Endothelial cell of umbilical vein (primary cell): ENCODE results near the gene ALDH4A1. TPM values are rescaled to one million over a fixed set of nuclear protein-coding genes. Genes with fewer than 3 reads are reported as not detected.

Experiments used
- BruUV-seq: library from RNA; stranded (reverse); fragments of 400-500 nt; replicated peaks from 2 replicates; lab custom pipeline; 2021; lab: Mats Ljungman, UMichigan
- CTCF ChIA-PET: fragments of 300-600, 350-600 bp; sonication (Branson Sonifier 250); formaldehyde crosslinking; loops from one replicate; lab custom pipeline; 2021; ENCODE audit warnings: antibody characterized with exemption, inconsistent platforms; lab: Charles Lee
- POLR2A ChIA-PET: fragments of 300-600, 350-600 bp; sonication (Branson Sonifier 250); formaldehyde crosslinking; loops from one replicate; lab custom pipeline; 2021; ENCODE audit warnings: antibody characterized with exemption, inconsistent platforms; lab: Charles Lee
- DNase-seq: peaks from one replicate; pipeline ENCODE4 v3.0.0-alpha.2; 2011; ENCODE audit warnings: low read depth, low spot score
- FAIRE-seq: peaks from 2 replicates; lab custom pipeline; 2011; peaks lifted over from hg19 to GRCh38; lab: Jason Lieb, UNC
- H2AFZ ChIP-seq: 2 replicates; pipeline ENCODE4 v1.6.0; 2012; ENCODE audit warnings: low read depth, low read length, control low read depth, inconsistent platforms
- H3K27ac ChIP-seq: 2 replicates; pipeline ENCODE4 v1.5.1; 2011; ENCODE audit warnings: low read depth, mild to moderate bottlenecking, control low read depth, low read length, moderate library complexity; ENCODE audit not compliant: insufficient read depth
- H3K27me3 ChIP-seq, 2 experiments: 2 replicates each; pipeline versions ENCODE4 v1.6.0 to v1.6.1; 2011; ENCODE audit warnings: low read length in 2 of 2, mixed read lengths in 1 of 2; ENCODE audit not compliant: control insufficient read depth in 2 of 2, insufficient read depth in 2 of 2
- H3K36me3 ChIP-seq, 2 experiments: 2 replicates in 1 of 2; 3 replicates in 1 of 2; pipeline ENCODE4 v1.5.1; 2011; ENCODE audit warnings: low read length in 2 of 2, mild to moderate bottlenecking in 1 of 2, moderate library complexity in 1 of 2; ENCODE audit not compliant: control insufficient read depth in 2 of 2, insufficient read depth in 2 of 2; ENCODE audit errors: extremely low read depth in 1 of 2
- H3K4me1 ChIP-seq: 3 replicates; pipeline ENCODE4 v1.5.1; 2011; ENCODE audit warnings: mild to moderate bottlenecking, low read length; ENCODE audit not compliant: control insufficient read depth, insufficient read depth; ENCODE audit errors: extremely low read depth
- H3K4me2 ChIP-seq: 2 replicates; pipeline ENCODE4 v1.6.1; 2011; ENCODE audit warnings: low read length, control low read depth, mixed read lengths; ENCODE audit not compliant: insufficient read depth
- H3K4me3 ChIP-seq, 3 experiments: fragments of 200-600 bp in 1 of 3; sonication (generic), shearing (Covaris generic) in 1 of 3; replicated peaks in 1 of 3; 2 replicates each; pipeline ENCODE4 v1.5.1; 2011 to 2016; ENCODE audit warnings: control low read depth in 3 of 3, low read length in 3 of 3, mild to moderate bottlenecking in 2 of 3, inconsistent platforms in 1 of 3, low read depth in 1 of 3, moderate library complexity in 1 of 3; ENCODE audit not compliant: insufficient read depth in 1 of 3
- H3K79me2 ChIP-seq: 2 replicates; pipeline ENCODE4 v1.6.0; 2012; ENCODE audit warnings: low read length, inconsistent platforms; ENCODE audit not compliant: control insufficient read depth, insufficient read depth
- H3K9ac ChIP-seq: replicated peaks from 2 replicates; pipeline ENCODE3; 2011; ENCODE audit warnings: low read length, control low read depth; ENCODE audit not compliant: insufficient read depth; ENCODE audit errors: extremely low read depth
- H3K9me1 ChIP-seq: replicated peaks from 3 replicates; pipeline ENCODE4 v1.6.0; 2011; ENCODE audit warnings: mild to moderate bottlenecking, low read length; ENCODE audit not compliant: control insufficient read depth, insufficient read depth; ENCODE audit errors: extremely low read depth
- H3K9me3 ChIP-seq: replicated peaks from 2 replicates; pipeline ENCODE4 v1.5.1; 2012; ENCODE audit warnings: low read length, inconsistent platforms; ENCODE audit not compliant: control insufficient read depth, insufficient read depth
- H4K20me1 ChIP-seq: replicated peaks from 2 replicates; pipeline ENCODE3; 2011; ENCODE audit warnings: mild to moderate bottlenecking, low read length; ENCODE audit not compliant: control insufficient read depth, insufficient read depth; ENCODE audit errors: extremely low read depth
- EZH2 ChIP-seq: IDR thresholded peaks from 2 replicates; pipeline ENCODE4 v1.6.1; 2012; ENCODE audit warnings: borderline replicate concordance, low read depth, mild to moderate bottlenecking, moderate library complexity, low read length, inconsistent platforms; ENCODE audit not compliant: severe bottlenecking
- FOS ChIP-seq: IDR thresholded peaks from 2 replicates; pipeline ENCODE4 v1.6.1; 2011; ENCODE audit warnings: mild to moderate bottlenecking, low read length, moderate library complexity, borderline replicate concordance; ENCODE audit not compliant: insufficient read depth
- GATA2 ChIP-seq: IDR thresholded peaks from 2 replicates; pipeline ENCODE4 v1.7.0; 2011; ENCODE audit warnings: low read depth, mild to moderate bottlenecking, moderate library complexity, mixed read lengths, low read length; ENCODE audit not compliant: insufficient read length, insufficient read depth
- JUN ChIP-seq: IDR thresholded peaks from 2 replicates; pipeline ENCODE4 v1.6.1; 2011; ENCODE audit warnings: borderline replicate concordance, low read depth; ENCODE audit not compliant: insufficient read length, insufficient read depth
- MYC ChIP-seq: IDR thresholded peaks from one replicate; pipeline ENCODE4 v1.6.1; 2011; ENCODE audit warnings: mild to moderate bottlenecking, low read depth, low read length
- POLR2A ChIP-seq: IDR thresholded peaks from 2 replicates; pipeline ENCODE4 v1.6.1; 2012; ENCODE audit warnings: low read depth, mild to moderate bottlenecking, control low read depth, low read length
- POLR2AphosphoS5 ChIP-seq: IDR thresholded peaks from 2 replicates; pipeline ENCODE4 v1.6.1; 2012; ENCODE audit warnings: low read depth, mild to moderate bottlenecking, control low read depth, low read length, moderate library complexity; ENCODE audit not compliant: insufficient read depth
- dilution Hi-C: fragments of 300-500 bp; cut with MboI; formaldehyde crosslinking; loops from one replicate; pipeline ENCODE4 v1.15.0; 2019; ENCODE audit warnings: low sequenced_read_pairs; ENCODE audit not compliant: extremely low pct_ligation_motif_present
- intact Hi-C: fragments of 100-400 bp; cut with micrococcal nuclease; formaldehyde crosslinking; loops from one replicate; pipeline ENCODE4 v1.10.0; 2022
- polyA plus RNA-seq, 4 experiments: library from polyadenylated mRNA; depleted of rRNA in 3 of 4; stranded (reverse) in 3 of 4; unstranded in 1 of 4; fragments of >200 nt; gene quantifications; 2 replicates each; pipeline versions ENCODE4 v1.2.1 to v1.2.3, GENCODE V29; 2011 to 2012; ENCODE audit warnings: missing spikeins in 1 of 4
- total RNA-seq: library from RNA; stranded (reverse); gene quantifications from 2 replicates; pipeline ENCODE4 v1.2.3, GENCODE V29; 2021
- TF ChIP-seq, protein P1 (sequence below), 2 donors: IDR thresholded peaks; 1 replicate in 1 of 2; 2 replicates in 1 of 2; pipeline ENCODE4 v1.5.1; 2011; ENCODE audit warnings: low read length in 2 of 2, mild to moderate bottlenecking in 2 of 2, moderate library complexity in 2 of 2, control low read depth in 1 of 2, inconsistent platforms in 1 of 2, low read depth in 1 of 2; ENCODE audit not compliant: insufficient read depth in 1 of 2; ENCODE audit errors: extremely low read depth in 1 of 2
- TF ChIP-seq, protein P2 (sequence below): IDR thresholded peaks from 2 replicates; pipeline ENCODE4 v1.6.1; 2011; ENCODE audit not compliant: insufficient read depth, insufficient read length

The ALDH4A1 gene
- total and polyA plus RNA-seq, 2 donors (not counting 3 experiments of a cell fraction or from before 2014, with no cell fraction given), result 17.4 to 18.5 TPM

DNA sequence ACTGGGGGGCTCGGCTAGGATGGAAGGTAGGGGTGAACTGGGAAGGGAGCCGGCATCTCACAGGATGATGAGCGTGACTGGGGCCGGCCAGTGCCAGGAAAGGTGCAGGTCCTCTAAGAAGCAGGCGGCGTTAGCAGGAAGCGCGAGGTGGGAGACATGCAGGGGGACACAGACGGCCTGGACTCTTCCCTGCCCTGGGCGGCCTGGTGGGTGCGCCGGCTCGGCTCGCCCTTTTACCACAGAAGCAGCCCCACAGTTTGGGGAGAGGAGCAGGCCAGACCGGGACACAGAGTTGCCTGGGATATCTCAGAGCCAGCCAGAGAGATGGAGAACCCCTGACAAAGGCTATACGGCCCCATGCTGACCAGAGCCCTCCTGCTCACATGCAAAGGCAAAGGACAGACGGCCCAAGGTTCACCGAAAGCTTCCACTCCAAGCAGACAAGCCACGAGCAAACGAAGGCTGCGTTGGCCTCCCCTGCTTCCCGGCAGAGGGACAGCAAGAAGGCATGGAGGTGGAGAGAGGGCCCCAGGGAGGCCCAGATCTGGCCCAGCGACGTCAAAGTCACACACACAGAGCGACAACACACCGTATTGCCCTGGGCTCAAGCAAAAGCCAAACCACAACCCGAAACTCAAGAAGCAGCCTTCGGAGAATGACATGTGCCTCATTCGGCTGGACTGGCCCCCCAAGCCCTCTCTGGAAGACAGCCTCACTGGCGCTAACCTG, 14.9 kb upstream of the ALDH4A1 start:
- Histone ChIP-seq H3K9me1 (no peaks in the 10 kb centered on the region), H3K4me2 (no peak overlapping the region), H3K79me2 (peaks cover 9% of the 10 kb centered on the region), H3K27ac (no peak overlapping the region), H3K36me3 (peaks cover 2 to 9% of the 10 kb centered on the region in 2 experiments), H3K27me3 (no peaks in the 10 kb centered on the region), H3K4me1 (peaks cover 12% of the 10 kb centered on the region), H3K4me3 (no peak overlapping the region), H3K9ac (no peak overlapping the region), H2AFZ (no peak overlapping the region), H4K20me1 (no peaks in the 10 kb centered on the region), H3K9me3 (no peaks in the 10 kb centered on the region)
- no TSS peak for BruUV-seq
- ChIA-PET CTCF (interaction anchor here (1.2 to 6.8 kb wide), 5 partner anchors 7 to 197 kb away, joined by 3 to 135 read pairs (median 15); no protein-coding TSS in a partner anchor), POLR2A (no interaction called here)
- no peak for DNase-seq
- FAIRE-seq, result no peak
- intact Hi-C loops (no loop called here), dilution Hi-C loops (no loop called here)
- TF ChIP-seq JUN (no peak), POLR2AphosphoS5 (no peak), FOS (no peak), MYC (no peak), POLR2A (no peak), EZH2 (no peak), GATA2 (no peak)
- TF ChIP-seq, protein P1, sequence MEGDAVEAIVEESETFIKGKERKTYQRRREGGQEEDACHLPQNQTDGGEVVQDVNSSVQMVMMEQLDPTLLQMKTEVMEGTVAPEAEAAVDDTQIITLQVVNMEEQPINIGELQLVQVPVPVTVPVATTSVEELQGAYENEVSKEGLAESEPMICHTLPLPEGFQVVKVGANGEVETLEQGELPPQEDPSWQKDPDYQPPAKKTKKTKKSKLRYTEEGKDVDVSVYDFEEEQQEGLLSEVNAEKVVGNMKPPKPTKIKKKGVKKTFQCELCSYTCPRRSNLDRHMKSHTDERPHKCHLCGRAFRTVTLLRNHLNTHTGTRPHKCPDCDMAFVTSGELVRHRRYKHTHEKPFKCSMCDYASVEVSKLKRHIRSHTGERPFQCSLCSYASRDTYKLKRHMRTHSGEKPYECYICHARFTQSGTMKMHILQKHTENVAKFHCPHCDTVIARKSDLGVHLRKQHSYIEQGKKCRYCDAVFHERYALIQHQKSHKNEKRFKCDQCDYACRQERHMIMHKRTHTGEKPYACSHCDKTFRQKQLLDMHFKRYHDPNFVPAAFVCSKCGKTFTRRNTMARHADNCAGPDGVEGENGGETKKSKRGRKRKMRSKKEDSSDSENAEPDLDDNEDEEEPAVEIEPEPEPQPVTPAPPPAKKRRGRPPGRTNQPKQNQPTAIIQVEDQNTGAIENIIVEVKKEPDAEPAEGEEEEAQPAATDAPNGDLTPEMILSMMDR (IDR thresholded peaks at IDR 0.05; ENCODE audit: extremely low read depth in 1 of 2, insufficient read depth in 1 of 2, low read depth in 1 of 2, low read length in 2 of 2), result no peak
- TF ChIP-seq, protein P2, sequence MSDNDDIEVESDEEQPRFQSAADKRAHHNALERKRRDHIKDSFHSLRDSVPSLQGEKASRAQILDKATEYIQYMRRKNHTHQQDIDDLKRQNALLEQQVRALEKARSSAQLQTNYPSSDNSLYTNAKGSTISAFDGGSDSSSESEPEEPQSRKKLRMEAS, result no peak
